Endometrial microvascular endothelial cells (primary cell): ENCODE measurements around the gene SPATA17. TPM values are rescaled to one million over a fixed set of nuclear protein-coding genes. Genes with fewer than 3 reads are reported as not detected.

Experiments
- in situ Hi-C: cut with HindIII; loops from 2 replicates; pipeline ENCODE4 v1.10.0; 2017; ENCODE audit warnings: low sequenced_read_pairs, low pct_unique_long_range_greater_than_20kb; ENCODE audit errors: inconsistent ontology term
- total RNA-seq: library from RNA; depleted of rRNA; stranded (reverse); fragments of >200 nt; gene quantifications from one replicate; pipeline ENCODE4 v1.2.3, GENCODE V29; 2015; ENCODE audit errors: inconsistent ontology term

SPATA17 gene
- total RNA-seq, 1 donor from 2014 or later = not detected

- in situ Hi-C loops = no loop called here
These were observed 261.6 kb downstream of the SPATA17 start for GRCh38 chr1:217892750-217893149.

DNA sequence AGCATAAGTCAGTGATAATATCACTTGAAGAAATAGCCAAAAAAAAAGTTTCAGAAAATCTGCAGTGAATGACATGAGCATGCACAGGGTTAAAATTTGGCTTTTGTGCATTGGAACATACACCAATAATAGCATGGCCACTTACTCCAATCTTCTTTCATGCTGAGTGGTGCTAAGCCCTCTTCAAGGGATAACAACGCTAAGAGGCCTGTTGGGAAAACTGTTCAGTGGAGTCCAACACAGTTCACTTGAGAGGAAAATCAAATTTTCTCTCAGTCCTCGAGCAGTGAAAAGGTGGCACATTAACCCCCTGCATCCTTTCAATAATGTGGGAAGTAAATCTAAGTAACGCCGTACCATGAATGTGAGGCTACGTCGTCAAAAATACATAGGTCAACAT, 264.7 kb downstream of the SPATA17 start:
- in situ Hi-C loops = no loop called here

GRCh38 chr1:217896490-217896889, 265.3 kb downstream of the SPATA17 start:
- in situ Hi-C loops = no loop called here

DNA sequence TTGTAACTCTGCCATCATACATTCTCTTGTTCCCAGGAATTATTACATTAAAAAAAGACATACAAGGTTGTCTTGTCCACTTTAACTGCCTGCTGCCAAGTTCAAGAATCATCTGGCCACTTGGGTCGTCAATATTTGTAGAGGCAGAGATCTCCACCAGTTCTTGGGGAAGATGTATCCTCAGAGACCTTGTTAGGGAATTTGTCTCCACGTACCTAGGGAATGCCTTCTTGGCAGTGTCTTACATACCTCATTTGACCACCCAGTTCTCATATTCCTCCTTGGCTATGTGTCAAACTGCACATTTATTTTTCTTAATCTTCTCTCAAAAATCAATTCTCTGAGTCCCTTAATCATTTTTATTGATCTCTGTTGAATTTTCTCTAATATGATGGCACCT, 266.0 kb downstream of the SPATA17 start:
- in situ Hi-C loops = no loop called here

DNA sequence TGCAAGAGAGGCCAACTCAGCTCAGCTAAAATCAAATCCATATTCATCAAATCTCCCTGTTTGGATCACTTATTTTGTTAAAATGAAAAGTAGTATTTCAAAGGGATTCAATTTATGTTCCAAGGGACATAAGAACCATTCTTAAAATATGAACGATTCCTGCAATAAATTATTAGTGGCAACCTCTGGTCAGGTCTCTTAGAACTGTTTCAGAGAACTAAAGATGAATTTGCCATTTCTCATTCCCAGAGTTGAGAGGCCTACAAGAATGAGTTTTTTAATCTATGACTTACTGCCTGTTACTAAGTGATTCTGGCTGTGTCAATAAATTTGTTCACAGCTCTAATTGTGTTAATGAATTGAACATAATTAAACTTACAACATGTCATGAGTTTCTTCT, 268.5 kb downstream of the SPATA17 start:
- in situ Hi-C loops = no loop called here

DNA sequence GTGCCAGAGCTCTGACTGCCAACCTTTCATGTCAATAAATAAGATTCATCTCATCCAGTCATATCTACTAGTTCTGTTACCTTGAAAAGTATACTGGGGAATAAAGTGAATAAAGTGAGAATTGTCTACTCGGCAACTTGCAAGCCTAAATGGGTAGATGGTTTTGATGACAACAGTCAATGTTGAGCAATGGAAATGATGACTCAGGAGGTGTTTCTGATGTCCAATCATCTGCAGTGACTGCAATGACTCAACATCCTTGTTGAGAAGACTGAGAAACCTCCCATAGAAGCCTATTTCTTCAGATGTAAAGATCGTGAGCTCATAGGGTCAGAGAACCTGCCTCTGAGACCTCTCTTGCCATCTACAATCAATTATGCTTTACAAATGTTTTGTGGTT, 276.4 kb downstream of the SPATA17 start:
- in situ Hi-C loops = no loop called here

DNA sequence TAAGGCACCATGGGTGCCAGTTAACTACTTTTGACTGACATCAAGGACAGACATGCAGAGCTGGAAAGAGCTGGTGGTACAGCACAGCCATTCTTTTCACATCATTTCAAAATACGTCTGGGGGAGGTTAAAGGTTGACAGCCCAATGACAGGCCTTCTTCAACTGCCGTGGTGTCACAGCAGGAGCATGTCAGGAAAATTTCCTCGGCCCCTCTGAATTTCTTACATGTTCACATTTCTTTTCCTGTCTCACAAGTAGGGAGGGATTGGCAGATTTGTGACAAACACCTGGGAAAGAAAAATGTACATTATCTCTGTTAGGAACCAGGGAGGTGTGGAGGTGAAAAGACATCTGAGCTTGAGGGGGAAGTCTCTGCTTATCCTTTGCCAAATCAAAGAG, 279.1 kb downstream of the SPATA17 start:
- in situ Hi-C loops = no loop called here

DNA sequence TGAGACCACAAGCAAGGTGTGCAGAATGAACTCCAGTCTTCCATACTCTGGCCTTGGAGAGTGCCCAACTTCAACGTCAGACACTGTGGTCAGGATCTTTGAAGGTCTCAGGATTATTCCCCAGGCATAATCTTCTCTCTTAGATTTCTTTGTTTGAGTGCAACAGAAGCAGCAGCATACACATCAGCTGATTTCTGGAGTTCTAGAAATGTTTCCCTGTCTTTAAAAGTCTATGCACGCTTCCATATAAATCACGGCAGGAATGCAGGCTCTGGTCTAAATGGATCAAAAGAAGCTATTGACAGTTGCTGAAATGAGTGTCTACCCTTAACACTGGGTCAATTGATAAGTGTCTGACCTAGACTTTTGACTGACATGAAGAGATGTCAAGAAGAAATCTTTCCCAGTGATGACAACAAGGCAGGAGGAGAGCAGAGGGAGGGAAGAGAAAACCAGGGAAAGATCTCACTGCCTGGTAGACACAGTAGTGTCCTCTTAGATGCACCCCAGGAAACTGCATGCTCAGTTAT, 279.7 kb downstream of the SPATA17 start:
- in situ Hi-C loops = no loop called here

DNA sequence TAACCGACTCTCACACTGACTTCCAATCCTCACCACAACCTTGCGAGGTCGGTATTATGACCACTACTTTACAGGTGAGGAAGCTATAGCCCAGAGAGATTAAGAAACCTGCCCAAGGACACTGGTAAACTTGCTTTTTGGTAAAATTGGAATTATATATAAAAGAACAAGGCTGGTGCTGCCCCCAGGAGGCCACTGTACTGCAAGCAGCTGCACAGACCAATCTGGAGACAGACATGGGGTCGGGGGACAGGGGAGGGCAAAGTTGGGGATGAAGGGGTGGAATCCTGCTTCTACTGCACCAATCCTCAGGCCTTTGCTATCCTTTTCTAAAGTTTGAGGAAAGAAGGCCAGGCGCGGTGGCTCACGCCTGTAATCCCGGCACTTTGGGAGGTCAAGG, 280.8 kb downstream of the SPATA17 start:
- in situ Hi-C loops = no loop called here

DNA sequence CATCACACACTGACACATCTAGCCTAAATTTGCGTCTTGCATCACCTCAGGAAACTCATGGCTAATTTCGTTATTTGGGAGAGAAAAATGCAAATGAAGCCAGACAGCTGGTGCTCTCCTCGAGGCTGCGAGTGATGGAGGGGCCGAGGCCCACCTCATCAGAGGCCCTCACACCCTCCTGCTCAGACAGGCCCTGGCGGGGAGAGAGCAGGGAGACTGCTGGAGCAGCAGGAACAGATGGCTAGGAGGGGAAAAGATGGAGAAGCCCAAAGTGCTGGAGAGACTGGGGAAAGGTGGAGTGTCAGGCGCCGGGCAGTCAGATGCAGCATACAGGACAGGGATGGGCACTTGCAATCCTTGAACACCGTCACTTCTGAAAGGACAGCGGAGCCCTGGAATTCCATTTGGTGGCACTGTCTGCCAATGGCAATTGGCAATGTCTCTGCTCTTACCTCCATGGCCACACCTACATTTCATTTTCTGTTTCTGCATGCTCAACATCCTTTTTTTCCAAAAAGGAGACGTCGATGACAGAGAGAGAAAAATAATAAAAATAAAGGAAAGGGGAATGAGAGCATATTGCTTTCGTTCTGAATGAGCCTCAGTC, 286.2 kb downstream of the SPATA17 start:
- in situ Hi-C loops = no loop called here

DNA sequence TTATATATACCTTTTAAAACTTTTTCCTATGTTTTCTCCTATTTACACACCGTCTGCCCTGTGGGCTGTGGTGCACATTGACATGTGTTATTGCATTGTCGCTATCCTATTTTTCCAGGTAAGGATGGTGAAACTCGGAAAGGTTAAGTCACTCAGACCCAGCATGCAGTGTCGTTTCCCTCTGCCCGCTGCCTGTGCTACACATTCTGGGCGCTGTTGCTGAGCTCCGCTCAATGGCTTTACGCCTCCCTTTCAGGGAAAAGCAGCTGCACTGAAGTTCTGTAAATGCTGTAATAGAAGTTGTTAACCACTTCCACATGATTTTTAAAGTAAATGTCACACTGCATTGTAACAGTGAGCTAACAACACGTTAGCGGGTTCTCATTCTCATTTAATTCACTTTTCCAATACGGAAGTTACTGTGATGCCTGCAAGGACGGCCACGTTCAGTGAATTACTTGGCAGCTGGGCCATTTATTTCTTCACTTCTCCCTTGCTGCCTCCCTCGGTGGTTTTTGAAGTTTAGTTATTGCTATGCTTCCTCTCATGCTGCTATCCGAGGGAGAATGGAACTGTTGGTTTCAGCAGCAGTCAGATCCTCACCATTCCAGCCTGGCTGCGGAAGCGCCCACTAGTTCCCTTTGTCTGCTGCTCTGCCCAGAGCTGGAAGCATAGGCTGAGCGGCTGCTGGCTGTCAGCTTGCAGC, 288.7 kb downstream of the SPATA17 start:
- in situ Hi-C loops = no loop called here

Other genes with a start within 250 kb of the SPATA17 start
- 3.6 TPM for gene GPATCH2, start 254 bp upstream of the SPATA17 start, total RNA-seq